DMS 273 (cell line): ENCODE measurements around the gene NR3C2.

Experiments used
- DNase-seq: peaks from one replicate; lab custom pipeline; 2025; ENCODE audit not compliant: unreplicated experiment; lab: John Stamatoyannopoulos, UW

NR3C2 gene

GRCh38 chr4:148057984-148058859 lies 384.0 kb downstream of the NR3C2 start:
- DNase-seq: no peak

GRCh38 chr4:148057516-148057915 lies 384.7 kb downstream of the NR3C2 start:
- DNase-seq: no peak

- DNase-seq: peak; percentile 8
Observed at GRCh38 chr4:148056879-148057278, 385.3 kb downstream of the NR3C2 start.

- DNase-seq: no peak
Observed at GRCh38 chr4:148055844-148056243, 386.4 kb downstream of the NR3C2 start.

GRCh38 chr4:148054275-148054674 lies 387.9 kb downstream of the NR3C2 start:
- DNase-seq: peak; percentile 77

GRCh38 chr4:148053298-148054003 lies 388.8 kb downstream of the NR3C2 start:
- peak; percentile 33 for DNase-seq

GRCh38 chr4:148052448-148052847 lies 389.8 kb downstream of the NR3C2 start:
- DNase-seq: no peak

- peak; percentile 14 for DNase-seq
Observed at GRCh38 chr4:148051403-148051802, 390.8 kb downstream of the NR3C2 start.

GRCh38 chr4:148048598-148048997 lies 393.6 kb downstream of the NR3C2 start:
- DNase-seq: no peak

GRCh38 chr4:148044912-148045352 lies 397.3 kb downstream of the NR3C2 start:
- DNase-seq: no peak

GRCh38 chr4:148044089-148044911 lies 397.9 kb downstream of the NR3C2 start:
- no peak for DNase-seq

- DNase-seq: no peak
Observed at GRCh38 chr4:148041606-148042329, 400.4 kb downstream of the NR3C2 start.

- no peak for DNase-seq
Observed at GRCh38 chr4:148034813-148035212, 407.4 kb downstream of the NR3C2 start.

- peak; percentile 15 for DNase-seq
Observed at GRCh38 chr4:148030193-148030873, 411.9 kb downstream of the NR3C2 start.

GRCh38 chr4:148029781-148030180 lies 412.4 kb downstream of the NR3C2 start:
- no peak for DNase-seq
